Measurements from ENCODE around the gene DNAJA3.

- TF ChIP-seq CTCF (IDR thresholded peaks at IDR 0.05) (no peak), POLR2A (IDR thresholded peaks at IDR 0.05) (no peak)
These were observed 10.0 kb upstream of the DNAJA3 start for GRCh38 chr16:4415538-4416199.

Data from testis (tissue), 2 donors.